Mesenchymal stem cell (in vitro differentiated cells and primary cell): Measurements from ENCODE around the gene RHOJ.
"Not testable (repeated sequence)": the region's sequence is repeated elsewhere in the genome, so short reads cannot be mapped to it uniquely, and the experiment has no call there.

Experiments
- DNase-seq: peaks from one replicate; pipeline ENCODE4 v3.0.0-alpha.2; 2013
- H2AFZ ChIP-seq: one replicate; pipeline ENCODE4 v1.6.1; 2013; ENCODE audit warnings: low read depth, mild to moderate bottlenecking, control low read depth, inconsistent platforms, low read length, moderate library complexity
- H2AK5ac ChIP-seq: 2 replicates; pipeline ENCODE4 v1.6.1; 2013; ENCODE audit warnings: low read length, moderate library complexity, mild to moderate bottlenecking, inconsistent platforms; ENCODE audit not compliant: severe bottlenecking
- H2BK120ac ChIP-seq: one replicate; pipeline ENCODE4 v1.6.1; 2013; ENCODE audit warnings: low read depth, mild to moderate bottlenecking, inconsistent platforms, low read length, moderate library complexity
- H2BK12ac ChIP-seq, 2 experiments: one replicate each; pipeline ENCODE4 v1.6.1; 2013; ENCODE audit warnings: inconsistent platforms in 2 of 2, low read length in 2 of 2, mild to moderate bottlenecking in 2 of 2, moderate library complexity in 2 of 2, control low read depth in 1 of 2
- H2BK15ac ChIP-seq: one replicate; pipeline ENCODE4 v1.6.1; 2013; ENCODE audit warnings: mild to moderate bottlenecking, low read depth, inconsistent platforms; ENCODE audit not compliant: poor library complexity, severe bottlenecking
- H2BK5ac ChIP-seq: 2 replicates; pipeline ENCODE4 v1.6.1; 2013; ENCODE audit warnings: low read depth, mild to moderate bottlenecking, low read length, control low read depth, inconsistent platforms; ENCODE audit not compliant: poor library complexity, severe bottlenecking
- H3K14ac ChIP-seq, 2 experiments: one replicate each; pipeline ENCODE4 v1.6.1; 2013; ENCODE audit warnings: inconsistent platforms in 2 of 2, low read length in 2 of 2, control low read depth in 1 of 2, mild to moderate bottlenecking in 1 of 2, moderate library complexity in 1 of 2
- H3K18ac ChIP-seq, 2 experiments: one replicate each; pipeline ENCODE4 v1.6.1; 2013; ENCODE audit warnings: inconsistent platforms in 2 of 2, low read length in 2 of 2, control low read depth in 1 of 2, low read depth in 1 of 2, mild to moderate bottlenecking in 1 of 2
- H3K23ac ChIP-seq, 2 experiments: one replicate each; pipeline ENCODE4 v1.6.1; 2013; ENCODE audit warnings: inconsistent platforms in 2 of 2, low read length in 2 of 2, mild to moderate bottlenecking in 2 of 2, moderate library complexity in 2 of 2, control low read depth in 1 of 2
- H3K27ac ChIP-seq: 2 replicates; pipeline ENCODE4 v1.5.1; 2013; ENCODE audit warnings: mild to moderate bottlenecking, moderate library complexity, low read length, control low read depth, inconsistent platforms; ENCODE audit not compliant: poor library complexity, severe bottlenecking
- H3K27me3 ChIP-seq, 2 experiments: 2 replicates each; pipeline versions ENCODE4 v1.6.1 to v1.7.0; 2013; ENCODE audit warnings: low read length in 2 of 2, mild to moderate bottlenecking in 2 of 2, moderate library complexity in 2 of 2, control low read depth in 1 of 2, inconsistent platforms in 1 of 2; ENCODE audit not compliant: control insufficient read depth in 1 of 2, insufficient read depth in 1 of 2
- H3K36me3 ChIP-seq, 2 experiments: 2 replicates each; pipeline versions ENCODE4 v1.6.1 to v1.7.0; 2013; ENCODE audit warnings: low read length in 2 of 2, control low read depth in 1 of 2, inconsistent platforms in 1 of 2, low read depth in 1 of 2, mild to moderate bottlenecking in 1 of 2; ENCODE audit not compliant: insufficient read depth in 2 of 2, control insufficient read depth in 1 of 2
- H3K4ac ChIP-seq, 2 experiments: one replicate each; pipeline ENCODE4 v1.6.1; 2013; ENCODE audit warnings: inconsistent platforms in 2 of 2, low read length in 2 of 2, mild to moderate bottlenecking in 2 of 2, moderate library complexity in 2 of 2, control low read depth in 1 of 2, low read depth in 1 of 2
- H3K4me1 ChIP-seq: 2 replicates; pipeline ENCODE4 v1.6.1; 2013; ENCODE audit warnings: low read depth, low read length, control low read depth; ENCODE audit not compliant: control insufficient read depth, insufficient read depth
- H3K4me2 ChIP-seq: 2 replicates; pipeline ENCODE4 v1.6.1; 2013; ENCODE audit warnings: low read length, mild to moderate bottlenecking, inconsistent platforms; ENCODE audit not compliant: poor library complexity, severe bottlenecking
- H3K4me3 ChIP-seq, 2 experiments: 2 replicates each; pipeline versions ENCODE4 v1.5.1 to v1.7.0; 2013; ENCODE audit warnings: low read length in 2 of 2, mild to moderate bottlenecking in 2 of 2, control low read depth in 1 of 2, low read depth in 1 of 2; ENCODE audit not compliant: insufficient read depth in 1 of 2
- H3K79me1 ChIP-seq: replicated peaks from 2 replicates; pipeline ENCODE4 v1.6.1; 2013; ENCODE audit warnings: mild to moderate bottlenecking, control low read depth, low read length, inconsistent platforms; ENCODE audit not compliant: poor library complexity, severe bottlenecking
- H3K9ac ChIP-seq: 2 replicates; pipeline ENCODE4 v1.7.0; 2013; ENCODE audit warnings: mild to moderate bottlenecking, low read length, moderate library complexity
- H3K9me3 ChIP-seq: 2 replicates; pipeline ENCODE4 v1.7.0; 2013; ENCODE audit warnings: mild to moderate bottlenecking, low read length; ENCODE audit not compliant: control insufficient read depth
- H4K8ac ChIP-seq: one replicate; pipeline ENCODE4 v1.6.1; 2013; ENCODE audit warnings: inconsistent platforms, mild to moderate bottlenecking, low read length, moderate library complexity
- H4K91ac ChIP-seq: one replicate; pipeline ENCODE4 v1.6.1; 2013; ENCODE audit warnings: mild to moderate bottlenecking, low read length, inconsistent platforms
- WGBS: methylation state at CpG from one replicate; pipeline ENCODE4 v1.1.7; 2013; ENCODE audit warnings: mixed read lengths; 5-methylcytosine and 5-hydroxymethylcytosine counted together

Gene RHOJ

DNA sequence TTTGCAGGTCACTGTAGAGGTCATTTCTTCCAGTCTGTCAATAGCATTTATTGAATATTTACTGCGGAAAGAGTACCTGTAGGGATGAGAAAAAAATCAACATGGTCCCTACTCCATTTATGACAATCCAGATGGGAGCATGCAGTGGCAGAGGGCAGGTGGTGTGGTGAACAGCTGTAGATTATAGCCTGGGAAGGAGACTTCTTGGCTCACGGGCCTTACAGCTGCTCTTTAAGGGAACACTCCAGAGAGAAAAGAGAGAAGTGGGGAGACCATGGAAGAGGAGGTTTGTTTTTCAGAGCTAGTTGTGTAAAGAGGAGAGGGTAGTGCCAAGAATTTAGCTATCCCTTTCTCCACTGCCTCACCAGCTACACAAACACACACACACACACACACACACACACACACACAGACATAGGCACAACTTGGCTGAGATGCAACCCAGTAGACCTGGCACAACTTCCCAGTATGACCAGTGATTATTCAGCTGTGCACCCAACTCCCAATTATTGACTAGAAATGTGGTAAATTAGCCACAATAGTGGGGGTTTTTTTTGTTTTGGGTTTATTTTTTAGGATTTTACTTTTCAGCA, 73.4 kb downstream of the RHOJ start:
- no peak for DNase-seq
- Histone ChIP-seq H3K36me3 (peaks cover 10 to 15% of the 10 kb centered on the region in 2 experiments), H3K4ac (no peak overlapping the region), H4K91ac (no peak overlapping the region), H2AK5ac (no peak overlapping the region), H3K18ac (no peak overlapping the region), H3K23ac (no peak overlapping the region), H2BK15ac (no peak overlapping the region), H3K9ac (no peak overlapping the region), H3K9me3 (no peaks in the 10 kb centered on the region), H3K27me3 (no peaks in the 10 kb centered on the region), H2BK120ac (no peak overlapping the region), H3K79me1 (peaks cover 18% of the 10 kb centered on the region), H3K4me2 (no peak overlapping the region), H3K27ac (no peak overlapping the region), H3K4me3 (no peak overlapping the region), H2BK5ac (no peak overlapping the region), H2BK12ac (no peak overlapping the region), H3K4me1 (no peaks in the 10 kb centered on the region), H4K8ac (no peak overlapping the region), H3K14ac (no peak overlapping the region), H2AFZ (no peak overlapping the region)
- 79% methylated on average over 2 of the region's 2 CpGs for WGBS

DNA sequence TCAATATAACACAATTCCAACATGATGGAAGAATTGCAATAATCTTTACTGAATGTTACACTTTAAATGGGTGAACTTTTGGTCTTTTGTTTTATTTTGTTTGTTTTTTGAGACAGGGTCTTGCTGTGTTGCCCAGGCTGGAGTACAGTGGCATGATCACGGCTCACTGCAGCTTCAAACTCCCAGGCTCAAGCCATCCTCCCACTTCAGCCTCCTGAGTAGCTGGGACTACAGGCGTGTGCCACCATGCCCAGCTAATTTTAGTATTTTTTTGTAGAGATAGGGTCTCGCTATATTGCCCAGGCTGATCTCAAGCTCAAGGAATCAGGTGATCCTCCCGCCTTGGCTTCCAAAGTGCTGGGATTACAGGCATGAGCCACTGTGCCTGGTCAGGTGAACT, 75.7 kb downstream of the RHOJ start:
- H3K4me2 ChIP-seq, H4K91ac ChIP-seq, H2BK12ac ChIP-seq, H3K27me3 ChIP-seq, H3K18ac ChIP-seq, H3K4ac ChIP-seq, H4K8ac ChIP-seq, H2BK120ac ChIP-seq, H2BK5ac ChIP-seq, H3K23ac ChIP-seq, H3K9ac ChIP-seq, H3K9me3 ChIP-seq, DNase-seq, H2AK5ac ChIP-seq, H3K4me1 ChIP-seq, H2AFZ ChIP-seq, H3K4me3 ChIP-seq, H3K27ac ChIP-seq, H2BK15ac ChIP-seq, H3K14ac ChIP-seq: not testable (repeated sequence)
- WGBS: 91% methylated on average over 4 of the region's 4 CpGs
- Histone ChIP-seq H3K79me1 (peaks cover 12% of the 10 kb centered on the region), H3K36me3 (peaks cover 5 to 18% of the 10 kb centered on the region in 2 experiments)

DNA sequence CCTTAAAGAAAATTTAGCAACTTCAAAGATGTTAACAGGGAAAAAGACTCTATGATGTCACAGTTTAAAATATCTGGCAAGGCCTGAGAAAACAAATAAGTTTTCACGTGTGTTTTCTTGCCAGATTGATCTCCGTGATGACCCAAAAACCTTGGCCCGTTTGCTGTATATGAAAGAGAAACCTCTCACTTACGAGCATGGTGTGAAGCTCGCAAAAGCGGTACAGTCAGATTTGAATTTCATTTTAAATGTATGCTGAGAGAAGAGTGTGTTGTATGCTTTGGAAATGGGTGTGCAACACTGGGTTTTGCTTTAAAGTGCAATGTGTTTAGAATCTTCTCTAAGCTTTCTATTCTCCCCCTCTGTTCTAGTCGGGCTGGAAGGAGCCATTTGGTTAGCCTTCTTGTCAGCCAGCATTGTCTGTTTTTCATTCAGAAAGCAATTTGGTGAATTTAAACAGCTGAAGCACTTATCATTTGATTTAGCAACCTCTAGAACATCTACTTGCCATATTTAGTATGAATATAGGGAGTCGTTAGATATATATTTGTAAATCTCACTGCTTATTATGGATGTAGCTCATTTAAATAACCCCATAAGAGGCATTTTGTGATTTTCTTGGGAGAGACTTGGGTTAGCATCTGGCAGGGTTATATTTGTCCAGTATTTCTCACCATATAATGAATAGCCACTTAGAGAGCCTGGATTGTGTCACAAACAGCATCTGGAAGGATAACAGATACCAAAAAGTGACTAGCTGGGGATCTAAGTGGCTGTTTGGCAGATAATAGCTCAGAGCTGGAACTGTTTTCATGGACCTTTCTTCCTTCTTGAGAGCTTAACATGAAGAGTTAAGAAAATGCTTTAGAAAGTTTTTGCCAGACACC, 79.0 kb downstream of the RHOJ start:
- Histone ChIP-seq H4K8ac (no peak overlapping the region), H2AK5ac (no peak overlapping the region), H2BK5ac (no peak overlapping the region), H2BK120ac (no peak overlapping the region), H3K23ac (no peak overlapping the region), H3K4me3 (peak overlapping the region in 1 of 2 experiments; percentile 70), H3K4ac (no peak overlapping the region), H3K9me3 (no peaks in the 10 kb centered on the region), H3K4me2 (no peak overlapping the region), H3K27me3 (no peaks in the 10 kb centered on the region), H4K91ac (no peak overlapping the region), H3K79me1 (peaks cover 2% of the 10 kb centered on the region), H3K9ac (peak overlapping the region; percentile 73), H3K18ac (no peak overlapping the region), H2BK15ac (no peak overlapping the region), H2BK12ac (no peak overlapping the region), H3K27ac (no peak overlapping the region), H3K14ac (no peak overlapping the region), H3K4me1 (no peaks in the 10 kb centered on the region), H2AFZ (no peak overlapping the region), H3K36me3 (peaks cover 10 to 35% of the 10 kb centered on the region in 2 experiments)
- DNase-seq: peak; percentile 31
- WGBS: 74% methylated on average over 6 of the region's 8 CpGs

DNA sequence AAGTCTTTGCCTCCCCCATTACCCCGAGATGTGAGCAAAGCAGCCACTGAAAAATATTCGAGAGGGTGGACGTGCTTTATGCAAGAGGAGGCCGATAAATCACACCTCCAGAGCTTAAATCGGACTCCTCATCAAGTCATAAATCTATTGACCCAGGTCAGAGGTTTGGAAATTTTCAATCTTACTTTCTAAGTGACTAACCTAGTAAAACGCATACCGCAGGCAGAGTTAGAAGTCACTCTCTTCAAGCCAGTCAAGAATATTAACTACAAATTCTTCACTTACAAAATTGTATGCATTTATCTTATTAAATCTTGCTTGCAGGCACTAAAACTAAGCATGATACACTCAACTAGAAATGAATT, 79.6 kb downstream of the RHOJ start:
- peak overlapping the region; percentile 73 for H3K9ac ChIP-seq
- no peak overlapping the region for H2BK15ac ChIP-seq
- no peak overlapping the region for H3K27ac ChIP-seq
- no peak overlapping the region for H3K4me2 ChIP-seq
- H2AFZ ChIP-seq: no peak overlapping the region
- no peak overlapping the region for H3K23ac ChIP-seq
- H3K18ac ChIP-seq: no peak overlapping the region
- no peak for DNase-seq
- H2AK5ac ChIP-seq: no peak overlapping the region
- H4K8ac ChIP-seq: no peak overlapping the region
- WGBS: 21% methylated on average over 7 of the region's 7 CpGs
- H3K4me1 ChIP-seq: no peaks in the 10 kb centered on the region
- no peak overlapping the region for H3K4me3 ChIP-seq
- no peak overlapping the region for H2BK120ac ChIP-seq
- H4K91ac ChIP-seq: no peak overlapping the region
- H2BK12ac ChIP-seq: no peak overlapping the region
- peaks cover 10 to 37% of the 10 kb centered on the region in 2 experiments for H3K36me3 ChIP-seq
- H3K27me3 ChIP-seq: no peaks in the 10 kb centered on the region
- no peak overlapping the region for H2BK5ac ChIP-seq
- H3K79me1 ChIP-seq: no peaks in the 10 kb centered on the region
- no peak overlapping the region for H3K14ac ChIP-seq
- no peaks in the 10 kb centered on the region for H3K9me3 ChIP-seq
- no peak overlapping the region for H3K4ac ChIP-seq
